Measurements from ENCODE around the gene IFI27L2.

Gene IFI27L2

DNA sequence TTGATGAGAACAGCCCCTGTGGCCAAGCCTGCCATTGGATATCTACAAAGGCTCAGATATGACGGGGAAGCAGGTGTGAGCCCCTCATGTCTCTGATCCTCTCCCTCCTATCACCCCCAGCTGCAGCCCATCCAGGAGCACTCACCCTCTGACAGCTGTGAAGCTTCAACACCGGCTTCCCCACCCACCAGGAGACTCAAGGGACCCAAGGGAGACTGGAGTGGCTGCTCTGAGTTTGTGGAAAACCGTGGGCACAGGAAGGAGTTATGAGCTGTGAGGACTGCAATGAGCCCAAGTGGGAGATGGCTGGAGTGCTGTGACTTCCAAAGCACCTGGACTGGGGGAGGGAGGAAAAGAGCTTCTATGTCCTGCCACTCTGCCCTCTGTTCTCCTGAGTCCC is 7.9 kb downstream of the IFI27L2 start:
- DNase-seq = no peak

DNA sequence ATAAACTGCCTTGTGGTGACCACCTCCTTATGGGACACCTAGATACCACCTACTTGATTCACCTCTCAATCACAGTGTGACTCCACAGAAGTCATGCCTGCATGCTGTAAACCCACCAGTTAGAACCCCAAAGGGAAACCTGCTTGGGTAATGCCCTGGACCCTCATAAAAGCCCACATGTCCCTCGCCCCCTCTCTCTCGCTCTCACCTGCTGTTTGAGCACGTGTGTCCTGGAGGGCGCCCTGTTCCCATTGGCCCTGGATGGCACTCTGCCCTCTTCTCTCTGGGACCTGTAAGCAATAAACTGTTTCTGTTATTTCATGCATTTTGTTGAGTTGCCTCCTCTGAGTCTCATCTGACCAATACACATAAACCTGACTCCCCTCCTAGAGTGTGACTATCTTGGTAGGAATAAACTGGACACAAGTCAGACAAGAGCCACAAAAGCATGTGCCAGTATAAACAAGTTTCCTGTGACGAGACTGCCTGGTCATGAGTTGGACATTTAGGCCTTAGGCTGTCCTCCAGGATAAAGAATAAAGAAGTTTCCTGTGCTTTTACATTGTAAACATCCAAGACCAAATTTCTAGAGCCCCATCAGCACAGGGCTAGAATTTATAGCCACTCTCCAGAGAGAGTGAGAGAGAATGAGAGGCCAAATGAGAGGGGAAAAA is 8.6 kb downstream of the IFI27L2 start:
- DNase-seq = no peak

DNA sequence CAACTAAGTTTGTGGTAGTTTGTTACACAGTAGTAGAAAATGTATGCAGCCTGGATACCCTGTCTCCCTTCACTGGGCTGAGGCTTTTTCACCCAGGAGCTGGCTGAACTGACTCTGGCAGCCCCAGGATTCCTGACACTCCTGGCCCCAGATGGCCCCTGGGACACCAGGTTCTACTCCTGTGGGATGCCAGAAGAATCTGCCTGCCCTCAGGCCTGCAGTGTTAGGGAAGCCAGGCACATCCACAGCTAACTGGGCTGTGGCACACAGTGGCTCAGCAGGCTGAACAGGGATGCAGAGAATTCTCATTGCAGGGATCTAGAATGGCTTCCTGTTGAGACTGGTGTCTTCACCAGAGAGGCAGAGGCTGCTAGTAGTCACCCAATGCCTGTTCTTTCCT is 10.3 kb downstream of the IFI27L2 start:
- DNase-seq = no peak

DNA sequence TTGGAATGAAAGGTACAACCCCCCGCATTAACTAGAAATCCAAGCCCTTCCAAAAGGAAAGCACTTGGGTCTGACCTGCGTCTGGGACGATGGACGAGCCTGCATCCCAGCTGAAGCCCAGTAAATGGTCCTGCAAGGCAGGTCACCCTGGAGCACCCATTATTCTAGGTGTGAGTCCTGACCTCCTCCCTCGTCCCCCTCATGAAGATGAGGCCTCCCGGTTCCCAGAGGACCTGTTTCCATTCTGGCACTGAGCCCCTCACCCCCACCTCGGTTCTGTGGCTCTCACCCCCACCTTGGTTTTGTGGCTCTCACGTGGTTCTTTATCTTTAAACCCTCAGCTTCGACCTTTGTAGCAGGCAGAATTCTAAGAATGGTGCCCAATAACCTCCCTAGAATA is 11.5 kb downstream of the IFI27L2 start:
- DNase-seq = no peak

DNA sequence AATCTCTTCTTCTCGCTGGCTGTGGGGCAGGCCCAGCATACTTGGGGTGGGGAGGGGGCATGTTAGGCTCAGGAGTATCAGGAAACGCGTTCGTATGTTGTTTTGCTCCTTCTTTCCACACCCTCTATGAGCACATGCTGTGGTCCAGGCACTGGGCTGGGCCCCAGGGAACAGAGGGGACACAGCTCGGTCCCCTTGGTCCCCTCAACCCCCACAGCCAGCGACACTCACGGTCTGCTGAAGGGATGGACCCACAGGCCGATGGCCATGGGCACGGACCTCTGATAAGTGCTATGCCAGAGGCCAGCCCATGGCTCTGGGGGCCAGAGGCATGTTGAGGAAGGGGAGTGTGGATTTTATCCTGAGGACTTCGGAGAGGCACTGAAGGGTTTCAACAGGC is 12.7 kb downstream of the IFI27L2 start:
- DNase-seq = no peak

DNA sequence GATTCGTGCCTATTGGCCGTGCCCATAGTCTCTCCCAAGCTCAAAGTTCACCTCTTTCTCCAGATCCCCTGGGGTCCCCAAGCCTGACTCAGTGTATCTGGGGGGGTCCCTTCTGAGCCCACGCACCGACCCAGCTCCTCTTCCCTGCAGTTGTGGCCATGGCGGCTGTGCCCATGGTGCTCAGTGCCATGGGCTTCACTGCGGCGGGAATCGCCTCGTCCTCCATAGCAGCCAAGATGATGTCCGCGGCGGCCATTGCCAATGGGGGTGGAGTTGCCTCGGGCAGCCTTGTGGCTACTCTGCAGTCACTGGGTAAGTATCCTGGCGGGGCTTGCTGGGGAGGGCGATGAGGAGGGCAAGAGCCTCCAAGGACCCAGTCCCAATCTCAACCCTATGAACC is 13.8 kb downstream of the IFI27L2 start:
- DNase-seq = no peak

DNA sequence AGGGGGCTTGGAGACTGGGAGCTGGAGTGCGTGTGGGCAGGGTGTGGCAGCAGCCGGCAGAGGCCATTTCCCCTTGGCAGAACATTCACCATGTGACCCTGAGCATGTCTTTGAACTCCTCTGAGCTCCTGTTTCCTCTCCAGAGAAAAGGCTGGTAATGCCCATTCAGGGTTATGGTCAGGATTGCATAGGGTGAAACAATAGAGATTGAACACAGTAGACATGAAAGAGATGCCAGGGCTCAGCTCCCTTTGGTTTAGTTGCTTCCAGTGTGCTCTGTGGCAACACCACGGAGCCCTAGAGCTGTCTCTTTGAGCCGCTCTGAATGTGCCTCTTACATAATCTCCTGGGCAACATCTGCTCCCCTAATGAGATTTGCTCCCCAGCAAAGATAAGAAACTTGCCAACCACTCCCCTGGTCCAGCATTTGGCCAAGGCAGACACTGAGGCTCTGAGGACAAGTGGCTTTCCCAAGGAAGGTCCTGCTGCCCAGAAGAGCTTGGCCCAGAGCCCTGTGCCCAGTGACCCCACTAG is 14.3 kb downstream of the IFI27L2 start:
- DNase-seq = no peak

DNA sequence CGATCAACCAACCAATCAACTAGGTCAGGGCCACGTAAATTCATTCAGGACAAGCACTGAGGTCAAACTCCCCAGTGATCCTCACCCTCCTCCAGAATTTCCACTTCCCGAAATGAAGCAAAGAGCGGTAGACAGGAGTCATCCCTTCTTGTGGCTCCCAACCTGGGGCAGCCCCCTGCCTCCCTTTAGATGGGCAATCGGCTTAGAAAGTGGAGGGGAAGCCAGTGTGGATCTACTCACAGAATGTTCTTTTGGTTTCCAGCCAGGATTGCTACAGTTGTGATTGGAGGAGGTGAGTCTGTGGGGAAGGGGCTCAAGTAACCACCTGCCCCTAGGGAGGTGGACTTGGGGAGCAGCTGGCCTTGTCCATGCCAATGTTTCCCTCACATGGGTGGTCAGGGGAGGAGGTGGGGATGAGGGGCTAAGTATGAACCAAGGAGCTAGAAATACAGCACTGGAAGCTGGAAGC is 14.8 kb downstream of the IFI27L2 start:
- DNase-seq = no peak

DNA sequence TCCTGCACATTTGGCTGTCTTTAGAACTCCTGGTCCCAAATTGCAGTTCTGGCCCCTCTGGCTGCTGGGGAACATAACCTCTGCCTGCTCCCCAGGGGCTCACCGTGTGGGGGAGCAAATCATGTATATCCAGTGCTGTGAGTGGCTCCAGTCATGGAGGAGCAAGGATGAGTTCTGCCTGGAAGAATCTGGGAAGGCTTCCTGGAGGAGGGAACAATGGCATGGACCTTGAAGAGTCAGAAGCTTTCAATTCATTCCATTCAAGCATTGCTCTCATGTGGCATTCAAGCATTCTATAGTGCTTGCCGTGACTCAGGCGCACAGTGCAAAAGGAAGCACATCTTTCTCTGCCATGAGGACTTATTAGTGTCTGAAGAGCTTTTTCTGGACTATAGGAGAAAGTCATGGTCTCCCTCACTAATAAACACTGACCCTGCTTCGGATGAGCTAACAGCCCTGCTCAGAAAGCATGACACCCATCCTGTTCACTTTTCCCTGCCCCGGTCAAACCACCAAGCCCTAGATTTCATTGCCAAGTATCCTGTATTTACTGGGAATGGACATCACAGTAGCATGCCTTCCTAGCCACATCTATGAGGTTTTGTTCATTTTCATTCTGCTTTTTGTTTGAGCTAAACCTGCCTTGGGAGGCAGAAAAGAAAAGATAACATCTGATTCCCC is 15.4 kb downstream of the IFI27L2 start:
- no peak for DNase-seq

DNA sequence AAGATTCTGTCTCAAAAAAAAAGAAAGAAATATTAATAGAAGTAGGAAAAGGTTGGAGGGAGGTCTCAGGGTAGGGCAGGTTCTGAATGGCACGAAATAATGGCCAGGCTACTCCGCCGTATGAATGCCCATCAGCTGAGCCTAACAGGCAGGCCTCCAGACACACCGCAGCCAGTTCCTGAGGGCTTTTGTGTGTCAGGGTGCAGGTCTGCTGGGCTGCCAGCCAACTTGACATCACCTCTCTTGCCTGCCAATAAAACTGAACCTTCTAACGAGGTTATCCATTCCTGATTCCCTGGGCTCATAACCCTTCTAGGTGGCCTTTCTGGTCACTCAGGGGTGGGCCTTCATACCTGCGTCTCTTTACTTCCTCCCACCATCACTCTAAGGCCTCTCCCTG is 15.9 kb downstream of the IFI27L2 start:
- DNase-seq = no peak

DNA sequence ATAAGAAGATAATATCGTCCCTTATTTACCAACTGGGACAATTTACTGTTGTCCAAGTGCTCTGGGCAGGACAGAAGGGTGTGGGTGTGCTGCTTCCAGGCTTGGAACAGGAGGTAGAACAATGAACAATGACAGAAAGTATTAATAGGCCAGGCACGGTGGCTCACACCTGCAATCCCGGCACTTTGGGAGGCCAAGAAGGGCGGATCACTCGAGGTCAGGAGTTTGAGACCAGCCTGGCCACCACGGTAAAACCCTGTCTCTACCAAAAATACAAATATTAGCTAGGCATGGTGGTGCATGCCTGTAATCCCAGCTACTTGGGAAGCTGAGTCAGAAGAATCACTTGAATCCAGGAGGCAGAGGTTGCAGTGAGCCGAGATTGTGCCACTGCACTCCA is 16.3 kb downstream of the IFI27L2 start:
- no peak for DNase-seq

DNA sequence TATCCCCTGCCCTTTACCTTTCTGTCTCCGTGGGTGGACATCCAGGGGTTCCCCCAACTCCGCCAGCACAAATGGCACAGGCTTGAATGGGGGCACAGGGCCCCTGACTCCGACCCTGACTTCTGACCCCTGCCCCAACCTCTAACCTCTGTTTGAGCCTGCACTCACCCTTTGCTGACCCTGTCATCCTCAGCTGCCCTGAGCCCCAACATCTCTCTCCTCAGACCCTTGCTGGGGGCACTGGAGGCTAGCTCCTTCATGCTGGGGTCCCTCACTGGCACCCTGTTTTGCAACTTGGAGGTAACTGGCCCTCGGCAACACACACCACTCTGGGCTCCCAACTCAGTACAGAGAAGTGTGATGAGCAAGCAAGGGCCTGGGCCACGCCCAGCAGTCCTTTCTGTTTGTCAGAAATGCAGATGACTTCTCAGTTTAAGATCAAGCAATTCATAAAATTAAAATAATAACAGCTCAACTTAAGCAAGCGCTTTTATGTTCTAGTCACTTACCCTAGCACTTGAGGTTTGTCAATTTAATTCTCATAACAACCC is 16.8 kb downstream of the IFI27L2 start:
- no peak for DNase-seq

DNA sequence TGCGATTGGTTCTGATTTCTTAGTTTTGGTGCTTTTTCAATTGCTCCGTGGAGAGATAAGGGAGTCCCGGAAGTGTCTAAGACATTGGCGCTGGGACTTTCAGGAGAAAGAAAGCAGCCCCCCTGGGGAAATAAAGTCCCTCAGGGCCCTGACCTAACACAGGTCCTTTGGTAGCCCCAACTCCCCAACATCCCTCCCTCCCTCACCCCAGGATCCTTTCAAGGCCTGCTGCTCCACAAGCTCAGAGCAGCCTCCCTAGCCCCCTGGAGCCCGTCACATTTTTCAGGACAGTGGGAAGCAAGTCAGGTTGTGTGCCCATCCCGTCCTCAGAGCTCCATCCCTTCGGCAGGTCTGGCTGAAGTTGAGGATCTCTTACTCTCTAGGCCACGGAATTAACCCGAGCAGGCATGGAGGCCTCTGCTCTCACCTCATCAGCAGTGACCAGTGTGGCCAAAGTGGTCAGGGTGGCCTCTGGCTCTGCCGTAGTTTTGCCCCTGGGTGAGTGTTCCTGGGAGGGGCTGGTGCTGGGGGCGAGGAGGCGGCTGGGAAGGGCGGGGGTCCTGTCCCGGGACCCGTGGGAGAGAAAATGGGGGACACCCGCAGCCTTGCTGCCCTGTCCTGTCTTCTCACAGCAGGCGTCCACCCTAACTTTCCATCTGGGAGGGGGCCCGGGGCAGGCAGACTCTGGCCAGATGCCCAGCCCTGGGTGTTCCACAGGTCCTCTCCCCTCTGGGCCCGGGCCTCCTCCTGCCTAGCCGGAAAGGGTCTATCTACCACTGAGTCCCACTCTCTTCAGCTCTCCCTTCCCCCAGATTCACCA is 17.9 kb downstream of the IFI27L2 start:
- DNase-seq = no peak

DNA sequence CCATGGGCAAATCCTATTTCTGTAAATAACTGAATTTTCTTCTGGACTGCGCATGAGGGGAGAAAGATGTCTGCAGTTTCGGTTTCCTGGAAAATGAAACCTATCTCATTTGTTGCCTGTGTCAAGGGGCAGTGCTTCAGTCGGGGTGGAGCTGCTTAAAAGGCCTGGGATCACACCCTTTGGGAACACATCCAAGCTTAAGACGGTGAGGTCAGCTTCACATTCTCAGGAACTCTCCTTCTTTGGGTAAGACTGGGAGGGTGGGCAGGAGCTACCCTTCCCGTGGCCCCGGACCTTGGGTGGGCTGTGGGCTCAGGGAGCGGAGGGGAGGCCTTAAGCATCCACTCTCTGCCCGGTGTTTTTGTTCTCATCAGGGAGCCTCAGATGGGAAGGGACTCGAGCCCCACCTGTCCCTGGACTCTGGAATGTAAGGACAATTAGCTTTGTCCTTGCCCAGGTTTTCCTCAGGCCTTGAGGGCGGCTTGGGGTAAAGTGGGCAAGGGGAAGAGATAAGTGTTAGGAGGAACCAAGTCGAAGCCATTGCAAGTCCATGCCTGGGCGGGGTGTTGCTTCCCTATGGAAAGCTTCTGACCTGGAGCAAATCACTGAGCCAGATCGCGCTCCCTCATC is 18.7 kb downstream of the IFI27L2 start, which contains the start of gene IFI27:
TSS of gene IFI27 (plus strand) at position 185 of the 630 bp plus-strand sequence.
- no peak for DNase-seq

DNA sequence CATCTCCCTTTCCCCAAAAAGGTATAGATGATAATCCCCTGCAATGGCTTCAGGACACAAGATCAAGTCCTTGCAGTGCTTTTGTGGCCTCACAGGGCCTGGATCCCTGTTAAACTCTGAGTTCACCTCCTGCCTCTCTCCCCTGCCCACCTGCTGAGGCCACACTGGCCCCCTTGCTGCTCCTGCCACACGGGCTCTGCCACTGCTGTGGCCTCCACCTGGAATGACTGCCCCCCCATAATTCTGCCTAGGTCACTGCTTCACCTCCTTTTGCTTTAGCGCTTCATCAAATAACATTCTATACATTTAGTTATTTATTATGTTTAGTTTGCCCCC is 19.5 kb downstream of the IFI27L2 start:
- DNase-seq = no peak

DNA sequence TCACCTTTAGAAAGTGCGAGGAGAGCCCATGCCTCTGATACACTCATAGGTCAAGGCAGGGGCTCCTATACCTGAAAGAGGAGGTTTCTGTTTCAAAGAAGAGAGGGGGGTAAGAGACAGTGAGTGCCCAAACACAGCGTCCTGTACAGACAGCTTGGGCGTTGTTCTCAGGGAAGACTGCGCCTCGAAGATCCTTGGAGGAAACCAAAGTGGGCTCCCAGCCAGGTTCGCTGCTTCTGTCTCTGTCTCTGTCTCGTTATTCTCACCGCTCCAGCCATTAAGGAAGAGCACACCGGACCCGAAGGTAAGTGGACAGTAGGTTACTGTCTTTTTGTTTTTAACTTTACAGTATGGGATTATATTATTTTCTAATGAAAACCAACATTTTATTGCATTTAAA is 24.7 kb downstream of the IFI27L2 start:
- no peak for DNase-seq

DNA sequence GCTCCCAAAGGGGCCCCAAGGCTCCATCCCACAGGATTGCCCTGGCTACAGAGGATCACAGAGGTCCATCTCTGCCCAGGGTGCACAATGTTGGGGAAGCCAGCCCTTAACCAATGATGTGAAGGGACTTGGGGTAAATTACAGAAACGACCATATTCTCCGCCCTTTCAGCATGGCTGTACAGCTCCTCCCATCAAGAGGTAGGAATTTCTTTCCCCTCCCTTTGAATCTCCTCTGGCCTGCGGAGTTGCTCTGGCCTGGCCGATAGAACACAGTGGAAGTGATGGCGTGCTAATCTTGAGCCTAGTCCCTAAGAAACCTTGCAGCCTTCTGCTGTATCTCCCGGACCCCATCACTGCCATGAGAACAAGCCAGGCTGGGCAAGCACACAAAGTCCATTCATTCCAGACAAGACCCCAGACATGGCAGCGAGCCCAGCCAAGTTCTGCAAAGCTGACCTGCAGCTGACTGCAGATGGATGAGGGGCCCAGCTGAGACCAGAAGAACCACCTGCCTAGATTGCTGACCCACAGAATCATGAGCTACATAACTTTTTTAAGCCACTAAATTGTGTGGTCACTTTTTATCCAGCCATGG is 25.8 kb downstream of the IFI27L2 start:
- DNase-seq = no peak

DNA sequence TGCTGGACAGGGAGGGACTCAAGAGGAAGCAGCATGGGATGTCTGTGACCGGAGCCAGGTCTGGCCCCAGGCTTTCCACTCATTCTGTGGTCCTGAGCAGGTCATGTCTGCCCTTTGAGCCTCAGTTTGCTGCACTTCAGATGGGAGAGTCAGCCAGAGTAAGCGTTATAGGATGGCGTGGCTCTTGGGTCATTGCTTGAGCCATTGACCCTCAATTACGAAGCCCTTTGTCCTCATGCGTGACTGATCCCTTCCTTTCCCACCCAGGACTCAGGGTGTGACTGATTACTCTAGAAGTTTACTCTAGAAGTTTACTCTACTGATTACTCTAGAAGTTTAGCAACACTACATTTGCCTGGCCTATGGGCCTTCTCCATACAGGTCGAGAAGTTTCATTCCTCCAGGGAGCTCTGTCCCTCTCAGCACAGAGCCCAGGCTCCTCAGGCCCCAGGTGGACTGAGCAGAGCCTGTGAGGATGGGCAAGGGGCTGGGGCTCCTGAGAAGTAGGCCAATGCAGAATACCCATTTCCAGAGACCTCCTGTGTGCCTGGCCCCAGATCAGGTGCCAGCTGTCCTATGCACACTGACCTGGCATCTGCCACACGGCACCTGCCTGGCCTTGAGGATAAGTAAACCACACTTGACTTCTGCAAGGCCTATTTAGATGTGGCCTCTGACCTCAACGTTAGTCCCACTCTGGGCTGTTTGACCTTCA is 26.5 kb downstream of the IFI27L2 start:
- no peak for DNase-seq

DNA sequence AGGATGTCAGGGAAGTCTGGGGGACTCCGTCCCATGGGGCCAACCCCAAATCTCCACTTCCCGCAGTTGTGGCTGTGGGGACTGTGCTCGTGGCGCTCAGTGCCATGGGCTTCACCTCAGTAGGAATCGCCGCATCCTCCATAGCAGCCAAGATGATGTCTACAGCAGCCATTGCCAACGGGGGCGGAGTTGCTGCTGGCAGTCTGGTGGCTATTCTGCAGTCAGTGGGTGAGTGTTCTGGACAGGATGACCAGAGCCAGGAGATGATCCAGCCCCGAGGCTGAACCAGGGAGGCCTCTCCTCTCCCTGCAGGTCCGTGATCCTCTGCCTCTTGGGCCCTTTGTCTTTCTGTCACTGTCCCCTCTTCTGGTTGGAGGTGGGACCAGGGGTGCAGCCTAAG is 27.7 kb downstream of the IFI27L2 start:
- no peak for DNase-seq

DNA sequence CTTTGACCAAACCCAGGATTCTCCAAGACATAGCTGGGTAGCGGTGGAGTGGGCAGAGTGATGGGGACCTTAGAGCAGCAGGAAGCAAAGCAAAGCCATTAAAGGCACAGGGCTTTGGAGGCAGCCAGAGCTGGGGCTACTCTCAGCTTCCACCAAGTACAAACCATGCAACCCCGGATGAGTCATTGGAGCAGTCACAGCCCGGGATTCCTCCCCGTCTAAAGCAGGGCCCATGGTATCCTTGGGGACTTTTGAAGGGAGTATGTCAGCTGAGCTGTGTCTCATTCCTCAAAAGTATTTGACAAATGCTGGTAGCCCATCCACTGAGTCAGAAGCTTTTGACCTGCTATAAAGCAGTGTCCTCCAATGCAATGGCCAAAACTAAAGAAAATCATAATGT is 28.6 kb downstream of the IFI27L2 start:
- no peak for DNase-seq

DNA sequence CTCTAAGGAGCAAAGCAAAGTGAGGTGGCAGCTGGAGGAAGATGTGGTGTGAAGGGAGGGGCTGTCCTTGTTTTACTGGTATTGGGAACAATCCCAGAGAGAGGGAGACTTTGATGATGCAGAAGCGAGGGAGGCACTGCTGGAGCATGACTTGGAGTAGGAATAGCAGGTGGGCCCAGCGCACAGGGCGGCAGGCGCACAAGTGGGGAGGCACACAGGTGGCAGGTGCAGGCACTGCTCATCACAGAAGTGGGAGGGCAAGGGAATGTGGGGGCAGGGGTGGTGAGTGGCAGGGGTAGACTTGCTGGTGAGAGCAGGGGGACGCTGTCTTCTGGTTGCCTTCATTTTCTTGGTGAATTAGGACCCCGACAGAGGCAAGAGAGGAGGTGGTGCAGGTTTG is 30.4 kb downstream of the IFI27L2 start:
- DNase-seq = no peak

Measured in effector CD4-positive, alpha-beta T cell (primary cell).